HG03280 (cell line): ENCODE measurements around the gene CDH15.

Experiments
- ATAC-seq: cut with Tn5 transposase; IDR thresholded peaks from one replicate; pipeline ENCODE4 v1.9.1; 2021; ENCODE audit warnings: mild to moderate bottlenecking, moderate library complexity; ENCODE audit not compliant: unreplicated experiment

Gene CDH15

GRCh38 chr16:89170346-89171215, 967 bp upstream of the CDH15 start:
- ATAC-seq = no peak

- no peak for ATAC-seq
These were observed 601 bp downstream of the CDH15 start for GRCh38 chr16:89172171-89172527.

- no peak for ATAC-seq
These were observed 1.1 kb downstream of the CDH15 start for GRCh38 chr16:89172528-89173173.

GRCh38 chr16:89173174-89173921, 1.8 kb downstream of the CDH15 start:
- ATAC-seq = no peak

- no peak for ATAC-seq
These were observed 2.7 kb downstream of the CDH15 start for GRCh38 chr16:89174055-89174827.

- ATAC-seq = no peak
These were observed 3.3 kb downstream of the CDH15 start for GRCh38 chr16:89174877-89175276.

GRCh38 chr16:89175280-89176146, 4.0 kb downstream of the CDH15 start:
- ATAC-seq = no peak

GRCh38 chr16:89176147-89176690, 4.7 kb downstream of the CDH15 start:
- ATAC-seq = no peak

- no peak for ATAC-seq
These were observed 5.2 kb downstream of the CDH15 start for GRCh38 chr16:89176717-89177116.

GRCh38 chr16:89177501-89177900, 6.0 kb downstream of the CDH15 start:
- ATAC-seq = no peak

GRCh38 chr16:89178453-89179147, 7.1 kb downstream of the CDH15 start:
- no peak for ATAC-seq

- ATAC-seq = no peak
These were observed 7.6 kb downstream of the CDH15 start for GRCh38 chr16:89179148-89179484.

GRCh38 chr16:89179656-89180315, 8.2 kb downstream of the CDH15 start:
- ATAC-seq = no peak

- no peak for ATAC-seq
These were observed 11.9 kb downstream of the CDH15 start for GRCh38 chr16:89183463-89183862.

- ATAC-seq = no peak
These were observed 12.6 kb downstream of the CDH15 start for GRCh38 chr16:89183975-89184676.

GRCh38 chr16:89184677-89184932, 13.1 kb downstream of the CDH15 start:
- no peak for ATAC-seq

- no peak for ATAC-seq
These were observed 13.6 kb downstream of the CDH15 start for GRCh38 chr16:89184933-89185794.
